Measurements from ENCODE around the gene POLR1A.
A peak's percentile ranks its signal among the peaks of the same experiment; 100 is the strongest.

POLR1A gene

DNA sequence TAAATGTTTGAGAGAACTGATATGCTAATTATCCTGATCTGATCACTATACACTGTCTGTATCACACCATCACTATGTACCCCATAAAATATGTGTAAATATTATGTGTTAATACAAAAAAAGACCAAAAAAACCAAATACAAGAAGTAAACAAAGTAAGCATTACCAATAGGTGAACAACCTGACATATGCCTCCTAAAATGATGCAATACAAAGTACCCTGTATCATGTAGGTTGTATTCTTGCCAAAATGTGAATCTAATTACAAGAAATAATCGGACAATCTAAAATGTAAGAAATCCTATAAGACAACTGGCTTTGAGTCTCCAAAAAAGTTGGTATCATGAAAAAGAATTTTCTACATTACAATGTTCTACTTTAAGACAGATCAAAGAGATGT lies 7.8 kb downstream of the POLR1A start:
- TF ChIP-seq, protein P1, sequence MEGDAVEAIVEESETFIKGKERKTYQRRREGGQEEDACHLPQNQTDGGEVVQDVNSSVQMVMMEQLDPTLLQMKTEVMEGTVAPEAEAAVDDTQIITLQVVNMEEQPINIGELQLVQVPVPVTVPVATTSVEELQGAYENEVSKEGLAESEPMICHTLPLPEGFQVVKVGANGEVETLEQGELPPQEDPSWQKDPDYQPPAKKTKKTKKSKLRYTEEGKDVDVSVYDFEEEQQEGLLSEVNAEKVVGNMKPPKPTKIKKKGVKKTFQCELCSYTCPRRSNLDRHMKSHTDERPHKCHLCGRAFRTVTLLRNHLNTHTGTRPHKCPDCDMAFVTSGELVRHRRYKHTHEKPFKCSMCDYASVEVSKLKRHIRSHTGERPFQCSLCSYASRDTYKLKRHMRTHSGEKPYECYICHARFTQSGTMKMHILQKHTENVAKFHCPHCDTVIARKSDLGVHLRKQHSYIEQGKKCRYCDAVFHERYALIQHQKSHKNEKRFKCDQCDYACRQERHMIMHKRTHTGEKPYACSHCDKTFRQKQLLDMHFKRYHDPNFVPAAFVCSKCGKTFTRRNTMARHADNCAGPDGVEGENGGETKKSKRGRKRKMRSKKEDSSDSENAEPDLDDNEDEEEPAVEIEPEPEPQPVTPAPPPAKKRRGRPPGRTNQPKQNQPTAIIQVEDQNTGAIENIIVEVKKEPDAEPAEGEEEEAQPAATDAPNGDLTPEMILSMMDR (IDR thresholded peaks at IDR 0.05; ENCODE audit: insufficient read depth, low read depth, low read length, missing control alignments), result no peak
- DNase-seq (ENCODE audit: low read depth), result no peak
- no peak overlapping the region for H3K4me3 ChIP-seq (ENCODE audit: low read depth, low read length)

DNA sequence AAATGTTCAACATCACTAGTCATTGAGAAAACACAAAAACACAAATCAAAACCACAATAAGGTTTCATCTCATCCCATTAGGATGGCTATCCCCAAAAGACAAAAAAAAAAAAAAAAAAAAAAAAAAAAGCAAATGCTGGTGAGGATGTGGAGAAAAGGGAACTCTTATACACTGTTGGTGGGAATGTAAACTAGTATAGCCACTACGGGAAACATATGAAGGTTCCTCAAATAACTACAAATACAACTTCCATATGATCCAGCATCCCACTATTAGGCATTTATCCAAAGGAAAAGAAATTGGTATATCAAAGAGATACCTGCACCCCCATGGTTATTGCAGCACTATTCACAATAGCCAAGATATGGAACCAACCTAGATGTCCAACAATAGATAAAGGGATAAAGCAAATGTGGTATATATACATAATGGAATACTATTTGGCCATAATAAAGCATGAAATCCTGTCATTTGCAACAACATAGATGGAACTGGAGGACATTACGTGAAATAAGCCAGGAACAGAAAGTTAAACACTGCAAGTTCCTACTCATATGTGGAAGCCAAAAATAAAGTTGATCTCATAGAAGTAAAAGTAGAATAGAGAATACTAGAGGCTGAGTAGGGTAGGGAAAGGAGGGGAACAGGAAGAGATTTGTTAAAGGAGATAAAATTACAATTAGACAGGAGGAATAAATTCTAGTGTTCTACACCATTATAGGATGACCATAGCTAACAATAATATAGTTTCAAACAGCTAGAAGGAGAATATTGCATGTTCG lies 8.4 kb downstream of the POLR1A start:
- no peak overlapping the region for H3K4me3 ChIP-seq (ENCODE audit: low read depth, low read length)
- DNase-seq (ENCODE audit: low read depth), result no peak
- TF ChIP-seq, protein P1 (IDR thresholded peaks at IDR 0.05; ENCODE audit: insufficient read depth, low read depth, low read length, missing control alignments), result no peak

DNA sequence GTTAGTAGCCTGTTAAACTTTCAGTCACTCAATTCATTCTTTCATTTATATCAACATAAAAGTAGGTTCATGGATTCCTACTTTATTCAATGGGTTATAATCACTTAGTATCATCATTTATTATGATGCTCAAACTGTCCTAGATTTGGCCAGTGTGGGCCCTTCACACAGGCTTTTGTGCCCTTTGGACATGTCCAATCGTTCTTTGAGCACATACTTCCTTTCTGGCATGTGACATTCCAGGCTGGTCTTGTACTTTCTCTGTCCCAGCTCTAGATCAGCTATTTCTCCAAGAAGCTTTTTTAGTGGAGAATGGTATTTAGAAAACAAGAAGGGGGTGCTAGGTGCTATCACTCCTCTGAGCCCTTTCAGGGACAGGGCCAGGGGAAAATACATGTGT lies 11.5 kb downstream of the POLR1A start:
- H3K4me3 ChIP-seq (ENCODE audit: low read depth, low read length), result no peak overlapping the region
- DNase-seq (ENCODE audit: low read depth), result no peak
- TF ChIP-seq, protein P1 (IDR thresholded peaks at IDR 0.05; ENCODE audit: insufficient read depth, low read depth, low read length, missing control alignments), result no peak

DNA sequence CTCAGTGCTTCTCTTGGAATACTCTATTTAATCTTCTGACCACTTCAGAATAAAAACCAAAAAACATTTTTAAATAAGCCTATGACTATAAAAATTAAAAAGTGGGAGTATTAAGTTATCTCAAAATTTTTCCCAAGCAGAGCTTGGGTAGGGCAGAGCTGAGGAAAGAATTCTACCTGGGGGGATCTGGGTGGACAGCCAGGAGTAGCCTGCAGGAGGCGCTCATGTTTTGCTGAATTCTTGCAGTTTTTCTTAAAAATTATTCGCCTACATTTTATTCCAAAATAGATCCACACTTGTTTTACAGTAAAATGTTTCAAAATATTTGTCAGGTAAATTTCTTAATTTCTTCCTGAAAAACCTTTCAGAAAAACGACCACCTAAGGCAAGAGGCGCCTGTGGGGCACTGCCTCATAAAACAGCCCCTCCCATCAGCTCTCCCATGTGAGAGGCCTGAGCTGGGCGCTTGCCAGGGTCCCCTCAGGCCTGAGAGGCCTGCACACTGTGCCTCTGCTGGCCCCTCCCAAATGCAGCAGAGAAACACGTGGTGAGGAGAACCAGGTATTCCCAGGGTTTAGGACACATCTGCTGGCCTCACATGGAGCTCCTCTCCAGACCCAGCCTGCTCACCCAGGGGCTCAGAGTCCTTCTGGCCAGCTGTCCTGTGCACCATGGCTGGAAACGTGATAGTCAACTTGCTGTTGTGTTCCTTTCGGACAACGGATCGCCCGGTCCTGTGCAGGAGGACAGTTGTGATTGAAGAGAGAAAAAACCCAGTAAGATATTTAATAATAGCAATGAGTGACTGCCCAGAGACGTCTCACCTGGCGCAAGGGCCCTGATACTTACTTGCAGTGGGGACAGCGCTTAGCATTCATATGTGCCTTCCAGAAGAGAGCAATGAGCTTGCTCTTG lies 17.5 kb downstream of the POLR1A start:
- no peak for DNase-seq (ENCODE audit: low read depth)
- no peak overlapping the region for H3K4me3 ChIP-seq (ENCODE audit: low read depth, low read length)
- TF ChIP-seq, protein P1 (IDR thresholded peaks at IDR 0.05; ENCODE audit: insufficient read depth, low read depth, low read length, missing control alignments), result peak; percentile 37

DNA sequence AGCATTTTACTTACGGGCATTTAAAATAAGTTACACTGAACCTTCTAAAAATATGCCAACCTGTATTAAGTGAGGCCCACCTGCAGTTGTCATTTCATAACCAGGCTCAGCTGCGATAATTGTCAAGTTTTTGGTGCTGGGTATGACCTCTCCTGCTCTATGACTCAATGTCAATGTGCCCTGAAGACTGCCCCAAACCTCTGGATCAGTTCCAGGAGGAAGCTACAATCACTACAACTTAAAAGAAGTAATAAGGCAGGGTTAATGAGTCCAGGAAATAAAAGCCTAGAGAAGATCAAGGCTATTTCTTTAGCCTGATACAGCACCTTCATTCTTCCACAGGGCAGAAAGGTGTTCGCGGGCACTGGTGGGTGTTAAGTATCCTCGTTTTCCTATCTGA lies 22.9 kb downstream of the POLR1A start:
- TF ChIP-seq, protein P1 (IDR thresholded peaks at IDR 0.05; ENCODE audit: insufficient read depth, low read depth, low read length, missing control alignments), result no peak
- no peak overlapping the region for H3K4me3 ChIP-seq (ENCODE audit: low read depth, low read length)
- DNase-seq (ENCODE audit: low read depth), result no peak

DNA sequence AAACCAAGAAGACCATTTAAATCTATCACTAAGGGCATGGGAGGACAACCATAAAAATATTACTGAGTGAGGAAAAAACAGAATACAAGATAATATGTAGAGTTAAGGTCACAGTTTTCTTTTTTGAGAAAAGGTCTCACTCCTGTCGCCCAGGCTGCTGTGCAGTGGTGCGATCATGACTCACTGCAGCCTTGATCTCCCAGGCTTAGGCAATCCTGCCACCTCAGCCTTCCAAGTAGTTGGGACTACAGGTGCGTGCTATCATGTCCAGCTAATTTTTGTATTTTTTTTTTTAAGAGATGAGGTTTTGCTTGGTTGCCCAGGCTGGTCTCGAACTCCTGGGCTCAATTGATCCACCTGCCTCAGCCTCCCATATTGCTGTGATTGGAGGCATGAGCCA lies 24.0 kb downstream of the POLR1A start:
- no peak overlapping the region for H3K4me3 ChIP-seq (ENCODE audit: low read depth, low read length)
- no peak for DNase-seq (ENCODE audit: low read depth)
- TF ChIP-seq, protein P1 (IDR thresholded peaks at IDR 0.05; ENCODE audit: insufficient read depth, low read depth, low read length, missing control alignments), result no peak
